ENCODE measurements around the gene SLC25A51. TPM values are rescaled to one million over a fixed set of nuclear protein-coding genes. Genes with fewer than 3 reads are reported as not detected.

SLC25A51 gene
- polyA plus RNA-seq, 2 of the 4 experiments (the other 2 are of a cell fraction) = 17.2 to 24.3 TPM

GRCh38 chr9:37917313-37917731 lies 13.4 kb upstream of the SLC25A51 start:
- no peak for ATAC-seq
- TF ChIP-seq PBX3 (IDR thresholded peaks at IDR 0.05) (no peak), CBX8 (IDR thresholded peaks at IDR 0.05) (no peak), CEBPB (IDR thresholded peaks at IDR 0.05) (no peak), HEYL (CRISPR knock-in tag; IDR thresholded peaks at IDR 0.05) (no peak), REST (IDR thresholded peaks at IDR 0.05) (no peak)
- WGBS (ENCODE audit: missing lambda C conversion rate) = 88% methylated on average over 8 of the region's 8 CpGs
- no peak overlapping the region for H3K4me3 ChIP-seq
- H3K9me3 ChIP-seq = no peaks in the 10 kb centered on the region
- ChIA-PET POLR2A (no interaction called here), CTCF (interaction anchor here (0.9 to 6.5 kb wide), 10 partner anchors 8 to 446 kb away, joined by 3 to 55 read pairs (median 4); partner anchors contain the start of gene SHB)
- no peak for DNase-seq (ENCODE audit: low read depth in 1 of 2, low spot score in 1 of 2)
- peaks cover 19% of the 10 kb centered on the region; the same call in 2 of the 3 replicates for H3K4me1 ChIP-seq
- H3K4me2 ChIP-seq = no peak overlapping the region
- FAIRE-seq = no peak
- H3K27ac ChIP-seq = 0 out of 6 replicates have a peak overlapping the region, but pooled peaks of 1 of the 2 experiments have one; percentile 42

GRCh38 chr9:37916471-37917312 lies 12.8 kb upstream of the SLC25A51 start:
- Histone ChIP-seq H3K4me3 (no peak overlapping the region), H3K4me2 (no peak overlapping the region), H3K27ac (peak overlapping the region in 1 of 2 experiments; percentile 42; a peak in 1 of 6 replicates), H3K4me1 (peaks cover 18% of the 10 kb centered on the region; the same call in 2 of the 3 replicates), H3K9me3 (no peaks in the 10 kb centered on the region)
- FAIRE-seq (no peak), ATAC-seq (no peak), DNase-seq (ENCODE audit: low read depth in 1 of 2, low spot score in 1 of 2) (no peak)
- ChIA-PET POLR2A (no interaction called here), CTCF (interaction anchor here (0.9 to 6.5 kb wide), 10 partner anchors 11 to 476 kb away, joined by 3 to 55 read pairs (median 6); partner anchors contain the start of genes ALDH1B1 and SHB)
- WGBS (ENCODE audit: missing lambda C conversion rate) = 96% methylated on average over 14 of the region's 18 CpGs
- TF ChIP-seq ZC3H11A (IDR thresholded peaks at IDR 0.05) (no peak), MAZ (IDR thresholded peaks at IDR 0.05; ENCODE audit: borderline replicate concordance, low read depth, low read length) (no peak), MAX (IDR thresholded peaks at IDR 0.05) (no peak), RARB (CRISPR knock-in tag; IDR thresholded peaks at IDR 0.05) (no peak), NR3C1 (IDR thresholded peaks at IDR 0.05) (no peak)

- ChIA-PET POLR2A (no interaction called here), CTCF (interaction anchor here (0.9 to 6.5 kb wide), 10 partner anchors 10 to 476 kb away, joined by 3 to 55 read pairs (median 6); partner anchors contain the start of gene ALDH1B1)
- ATAC-seq = no peak
- no peak for DNase-seq (ENCODE audit: low read depth in 1 of 2, low spot score in 1 of 2)
- Histone ChIP-seq H3K4me1 (peaks cover 18% of the 10 kb centered on the region; the same call in 2 of the 3 replicates), H3K9me3 (no peaks in the 10 kb centered on the region), H3K4me3 (no peak overlapping the region), H3K27ac (no peak overlapping the region; a peak in 1 of 6 replicates), H3K4me2 (no peak overlapping the region)
- TF ChIP-seq JUNB (IDR thresholded peaks at IDR 0.05) = no peak
- no peak for FAIRE-seq
- WGBS (ENCODE audit: missing lambda C conversion rate) = 93% methylated on average over 12 of the region's 14 CpGs
Observed at GRCh38 chr9:37915911-37916470, 12.1 kb upstream of the SLC25A51 start.

All from A549 (cell line).